Spleen (tissue), 11 donors: ENCODE data around the gene BRF1. TPM values are rescaled to one million over a fixed set of nuclear protein-coding genes. Genes with fewer than 3 reads are reported as not detected.
A peak's percentile ranks its signal among the peaks of the same experiment; 100 is the strongest.

ENCODE experiments used
- DNase-seq: peaks from one replicate; pipeline ENCODE4 v3.0.0-alpha.2; 2020
- H3K27ac ChIP-seq, 8 donors: fragments of 200-600 bp; sonication (generic) in 7 of 8; 1 replicate in 4 of 8; 2 replicates in 4 of 8; pipeline versions ENCODE4 v1.5.0 to v1.8.0; 2016 to 2021; ENCODE audit warnings: inconsistent platforms in 4 of 8, mild to moderate bottlenecking in 4 of 8, moderate library complexity in 1 of 8
- H3K27me3 ChIP-seq, 7 donors: fragments of 200-600 bp; sonication (generic) in 6 of 7; replicated peaks in 1 of 7; 1 replicate in 4 of 7; 2 replicates in 3 of 7; pipeline versions ENCODE4 v1.5.0 to v1.8.0; 2016 to 2021; ENCODE audit warnings: inconsistent platforms in 3 of 7, mild to moderate bottlenecking in 1 of 7
- H3K36me3 ChIP-seq, 6 donors: fragments of 200-600 bp; sonication (generic) in 5 of 6; 1 replicate in 4 of 6; 2 replicates in 2 of 6; pipeline versions ENCODE4 v1.5.0 to v1.8.0; 2016 to 2021; ENCODE audit warnings: inconsistent platforms in 2 of 6
- H3K4me1 ChIP-seq, 6 donors: fragments of 200-600 bp; sonication (generic) in 5 of 6; 1 replicate in 3 of 6; 2 replicates in 3 of 6; pipeline versions ENCODE4 v1.5.0 to v1.8.0; 2016 to 2021; ENCODE audit warnings: inconsistent platforms in 3 of 6
- H3K4me3 ChIP-seq, 8 donors: fragments of 200-600 bp; sonication (generic) in 7 of 8; 1 replicate in 4 of 8; 2 replicates in 4 of 8; pipeline versions ENCODE4 v1.5.0 to v1.8.0; 2016 to 2021; ENCODE audit warnings: inconsistent platforms in 4 of 8, mild to moderate bottlenecking in 4 of 8, moderate library complexity in 2 of 8
- H3K9me3 ChIP-seq, 8 donors: fragments of 200-600 bp; sonication (generic) in 7 of 8; 1 replicate in 4 of 8; 2 replicates in 4 of 8; pipeline versions ENCODE4 v1.5.0 to v1.8.0; 2016 to 2021; ENCODE audit warnings: inconsistent platforms in 4 of 8
- POLR2A ChIP-seq, 3 donors: fragments of 450-650 bp; IDR thresholded peaks; one replicate each; pipeline ENCODE4 v1.5.1; 2017; ENCODE audit warnings: antibody characterized with exemption in 3 of 3, mild to moderate bottlenecking in 1 of 3
- POLR2AphosphoS5 ChIP-seq, 3 donors: sonication (generic); formaldehyde crosslinking; IDR thresholded peaks; one replicate each; pipeline ENCODE4 v1.5.1; 2017; ENCODE audit warnings: antibody characterized with exemption in 3 of 3
- WGBS, 5 donors: extraction: QIAGEN DNeasy Blood & Tissue Kit in 3 of 5; methylation state at CpG; one replicate each; pipeline versions ENCODE4 v1.1.5 to v1.1.7; 2013 to 2018; 5-methylcytosine and 5-hydroxymethylcytosine counted together
- intact Hi-C: fragments of 100-400 bp; cut with DNase I; formaldehyde crosslinking; loops from one replicate; pipeline ENCODE4 v1.15.0; 2023; ENCODE audit warnings: low total_unique reads
- polyA plus RNA-seq, 3 donors: library from polyadenylated mRNA; stranded (reverse); fragments of 200-250 nt; gene quantifications; one replicate each; pipeline ENCODE4 v1.2.1, GENCODE V29; 2013
- total RNA-seq, 7 donors: library from RNA; depleted of rRNA in 3 of 7; stranded (reverse); fragments of >200 nt in 3 of 7; fragmentation: NEBNext Ultra II Directional in 4 of 7; extraction: Animal tissue kit (Norgen Biotek cat#: 25700) in 4 of 7; gene quantifications; one replicate each; pipeline versions ENCODE4 v1.1.0 to v1.2.1, GENCODE V29; 2016 to 2021
- TF ChIP-seq, protein P1 (sequence below), 11 experiments: fragments of 200-600 bp in 7 of 11; fragments of 450-650 bp in 4 of 11; sonication (generic) in 4 of 11; IDR thresholded peaks in 8 of 11; conservative IDR thresholded peaks in 3 of 11; 1 replicate in 7 of 11; 2 replicates in 4 of 11; pipeline versions ENCODE4 v1.4.0 to v1.8.0; 2016 to 2021; ENCODE audit warnings: antibody characterized with exemption in 11 of 11, inconsistent platforms in 4 of 11, mild to moderate bottlenecking in 1 of 11
- donor health status: healthy with polysubstance abuse.
- donor health status: DM: no; HTN: no; CAD: no; lungs with moderate emphysema.
- donor health status: DM: no; HTN: no; CAD: no.
- donor health status: Bipolar disorder and iron deficiency.
- donor health status: healthy.
- donor health status: DM: no; HTN: no; CAD: no.
- donor health status: DM: yes; HTN: yes; CAD: no.

The BRF1 gene
- total and polyA plus RNA-seq, 10 donors = 16.2 to 71.2 (median 49.8) TPM

DNA sequence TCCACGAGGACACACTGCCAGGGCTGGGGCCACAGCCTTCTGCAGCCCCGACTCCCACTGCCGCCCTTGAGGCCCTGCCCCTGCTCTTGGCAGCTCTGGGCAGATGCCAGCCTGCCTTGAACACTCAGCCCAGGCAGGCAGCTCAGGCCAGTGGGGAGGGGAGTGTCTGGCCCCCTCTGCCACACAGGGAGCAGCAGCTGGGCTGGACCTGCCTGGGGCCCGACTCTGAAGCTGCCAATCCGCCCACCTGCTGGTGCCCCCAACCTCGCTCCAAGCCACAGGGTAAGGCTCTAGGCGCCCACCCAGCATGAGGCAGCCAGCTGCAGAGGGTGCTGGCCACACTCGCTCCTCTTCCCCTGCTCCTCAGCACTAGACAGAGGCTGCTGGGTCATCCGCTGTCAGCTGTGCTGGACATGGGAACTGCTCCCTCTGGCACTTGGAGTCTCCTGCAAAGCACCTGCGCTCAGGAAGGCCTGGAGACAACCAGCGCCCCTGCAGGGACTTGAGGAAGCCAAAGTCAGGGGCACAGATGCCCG, 95.1 kb downstream of the BRF1 start:
- no peak for TF ChIP-seq POLR2A (IDR thresholded peaks at IDR 0.05)
- peak in 2 of 3 donors; percentile 26 to 52 for TF ChIP-seq POLR2AphosphoS5 (IDR thresholded peaks at IDR 0.05)
- Histone ChIP-seq H3K36me3 (peaks cover 0 to 22% (median 16%) of the 10 kb centered on the region in 6 donors), H3K4me1 (peaks cover 20 to 58% (median 34%) of the 10 kb centered on the region in 6 donors), H3K9me3 (no peaks in the 10 kb centered on the region), H3K27ac (no peak overlapping the region), H3K4me3 (no peak overlapping the region), H3K27me3 (peaks cover 0 to 40% (median 16%) of the 10 kb centered on the region in 7 donors)
- intact Hi-C loops = no loop called here
- no peak for DNase-seq
- WGBS, 5 donors = 32 to 63% (median 57%) methylated on average over 4 to 12 of the region's 12 CpGs

GRCh38 chr14:105204931-105205672, 95.7 kb downstream of the BRF1 start:
- peaks cover 0 to 47% (median 23%) of the 10 kb centered on the region in 7 donors for H3K27me3 ChIP-seq
- TF ChIP-seq, protein P1, sequence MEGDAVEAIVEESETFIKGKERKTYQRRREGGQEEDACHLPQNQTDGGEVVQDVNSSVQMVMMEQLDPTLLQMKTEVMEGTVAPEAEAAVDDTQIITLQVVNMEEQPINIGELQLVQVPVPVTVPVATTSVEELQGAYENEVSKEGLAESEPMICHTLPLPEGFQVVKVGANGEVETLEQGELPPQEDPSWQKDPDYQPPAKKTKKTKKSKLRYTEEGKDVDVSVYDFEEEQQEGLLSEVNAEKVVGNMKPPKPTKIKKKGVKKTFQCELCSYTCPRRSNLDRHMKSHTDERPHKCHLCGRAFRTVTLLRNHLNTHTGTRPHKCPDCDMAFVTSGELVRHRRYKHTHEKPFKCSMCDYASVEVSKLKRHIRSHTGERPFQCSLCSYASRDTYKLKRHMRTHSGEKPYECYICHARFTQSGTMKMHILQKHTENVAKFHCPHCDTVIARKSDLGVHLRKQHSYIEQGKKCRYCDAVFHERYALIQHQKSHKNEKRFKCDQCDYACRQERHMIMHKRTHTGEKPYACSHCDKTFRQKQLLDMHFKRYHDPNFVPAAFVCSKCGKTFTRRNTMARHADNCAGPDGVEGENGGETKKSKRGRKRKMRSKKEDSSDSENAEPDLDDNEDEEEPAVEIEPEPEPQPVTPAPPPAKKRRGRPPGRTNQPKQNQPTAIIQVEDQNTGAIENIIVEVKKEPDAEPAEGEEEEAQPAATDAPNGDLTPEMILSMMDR (IDR thresholded peaks at IDR 0.05 in 8 of 11, conservative IDR thresholded peaks at IDR 0.05 in 3 of 11) = no peak
- TF ChIP-seq POLR2AphosphoS5 (IDR thresholded peaks at IDR 0.05) = peak in 1 of 3 donors; percentile 14
- H3K27ac ChIP-seq = no peak overlapping the region
- no peak for DNase-seq
- WGBS, 5 donors = 46 to 67% (median 65%) methylated on average over 11 to 21 of the region's 21 CpGs
- H3K4me3 ChIP-seq = no peak overlapping the region
- H3K4me1 ChIP-seq = peaks cover 20 to 62% (median 37%) of the 10 kb centered on the region in 6 donors
- intact Hi-C loops = loop anchor here (5.0 kb wide), 1 partner anchor 147 kb away; no protein-coding TSS in a partner anchor
- H3K9me3 ChIP-seq = no peaks in the 10 kb centered on the region
- peaks cover 0 to 15% (median 12%) of the 10 kb centered on the region in 6 donors for H3K36me3 ChIP-seq

GRCh38 chr14:105204206-105204930, 96.4 kb downstream of the BRF1 start:
- H3K27me3 ChIP-seq = peaks cover 0 to 54% (median 25%) of the 10 kb centered on the region in 7 donors

GRCh38 chr14:105203701-105204100, 97.1 kb downstream of the BRF1 start:
- 73 to 81% (median 75%) methylated on average over 2 to 6 of the region's 6 CpGs for WGBS, 5 donors
- peaks cover 0 to 1% (median 0%) of the 10 kb centered on the region in 6 donors for H3K36me3 ChIP-seq
- H3K27me3 ChIP-seq = peaks cover 0 to 61% (median 25%) of the 10 kb centered on the region in 7 donors
- no peaks in the 10 kb centered on the region for H3K9me3 ChIP-seq
- intact Hi-C loops = loop anchor here (5.0 kb wide), 1 partner anchor 149 kb away; no protein-coding TSS in a partner anchor
- no peak overlapping the region for H3K27ac ChIP-seq
- no peak overlapping the region for H3K4me3 ChIP-seq
- TF ChIP-seq POLR2A (IDR thresholded peaks at IDR 0.05) = no peak
- TF ChIP-seq, protein P1 (IDR thresholded peaks at IDR 0.05 in 8 of 11, conservative IDR thresholded peaks at IDR 0.05 in 3 of 11) = no peak
- no peak for TF ChIP-seq POLR2AphosphoS5 (IDR thresholded peaks at IDR 0.05)
- H3K4me1 ChIP-seq = peaks cover 20 to 76% (median 46%) of the 10 kb centered on the region in 6 donors
- no peak for DNase-seq

More at GRCh38 chr14:105204206-105204930, 96.4 kb downstream of the BRF1 start:
- H3K36me3 ChIP-seq = peaks cover 0 to 8% (median 5%) of the 10 kb centered on the region in 6 donors
- H3K4me3 ChIP-seq = no peak overlapping the region
- peaks cover 20 to 70% (median 41%) of the 10 kb centered on the region in 6 donors for H3K4me1 ChIP-seq
- intact Hi-C loops = loop anchor here (5.0 kb wide), 1 partner anchor 148 kb away; no protein-coding TSS in a partner anchor
- TF ChIP-seq, protein P1 (IDR thresholded peaks at IDR 0.05 in 8 of 11, conservative IDR thresholded peaks at IDR 0.05 in 3 of 11) = no peak
- TF ChIP-seq POLR2A (IDR thresholded peaks at IDR 0.05) = no peak
- peak; percentile 27 to 63 (median 49) for TF ChIP-seq POLR2AphosphoS5 (IDR thresholded peaks at IDR 0.05)
- H3K27ac ChIP-seq = no peak overlapping the region
- DNase-seq = no peak
- 58 to 65% (median 63%) methylated on average over 20 to 24 of the region's 24 CpGs for WGBS, 5 donors
- no peaks in the 10 kb centered on the region for H3K9me3 ChIP-seq
